ENCODE data around the gene L3MBTL3.
A peak's percentile ranks its signal among the peaks of the same experiment; 100 is the strongest.

Gene L3MBTL3

DNA sequence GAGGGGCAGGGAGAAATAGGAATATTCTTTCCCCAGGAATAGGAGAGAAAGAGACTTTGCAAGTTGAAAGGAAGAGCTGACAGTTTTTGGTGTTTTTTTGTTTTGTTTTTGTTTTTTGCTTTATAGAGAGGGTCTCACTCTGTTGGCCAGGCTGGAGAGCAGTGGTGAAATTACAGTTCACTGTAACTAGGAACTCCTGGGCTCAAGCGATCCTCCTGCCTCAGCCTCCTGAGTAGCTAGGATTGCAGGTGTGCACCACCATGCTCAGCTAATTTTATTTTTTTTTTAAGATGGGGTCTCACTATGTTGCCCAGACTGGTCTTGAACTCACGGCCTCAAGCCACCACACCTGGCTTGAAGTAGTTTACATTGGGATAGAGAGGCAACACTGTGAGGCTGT is 8.0 kb upstream of the L3MBTL3 start:
- DNase-seq (ENCODE audit: low read depth) = no peak
- TF ChIP-seq CTCF (conservative IDR thresholded peaks at IDR 0.05; ENCODE audit: low read depth, low read length) = no peak
- no peak overlapping the region for H3K4me3 ChIP-seq (ENCODE audit: low read length)

DNA sequence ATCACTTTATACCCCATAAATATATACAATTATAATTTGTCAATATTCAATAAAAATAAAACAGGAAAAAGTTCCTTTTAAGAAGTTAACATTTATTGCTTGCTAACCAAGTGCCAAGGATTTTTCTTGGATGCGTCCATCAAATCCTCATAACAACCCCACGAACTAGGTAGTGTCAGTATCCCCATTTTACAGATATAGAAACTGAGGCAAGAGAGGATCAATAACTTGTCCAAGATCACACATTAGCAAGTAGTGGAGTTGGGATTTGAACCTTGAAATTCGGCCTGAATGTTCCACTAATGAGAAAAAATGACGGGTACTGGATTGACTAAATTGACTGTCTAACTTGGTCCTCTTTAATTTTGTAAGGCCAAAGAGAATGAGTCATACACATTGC is 5.7 kb upstream of the L3MBTL3 start:
- no peak overlapping the region for H3K4me3 ChIP-seq (ENCODE audit: low read length)
- no peak for DNase-seq (ENCODE audit: low read depth)
- no peak for TF ChIP-seq CTCF (conservative IDR thresholded peaks at IDR 0.05; ENCODE audit: low read depth, low read length)

- DNase-seq (ENCODE audit: low read depth) = no peak
- no peak for TF ChIP-seq CTCF (conservative IDR thresholded peaks at IDR 0.05; ENCODE audit: low read depth, low read length)
- peak overlapping the region; percentile 90 for H3K4me3 ChIP-seq (ENCODE audit: low read length)
Observed at GRCh38 chr6:130018744-130019325, 454 bp downstream of the L3MBTL3 start.

DNA sequence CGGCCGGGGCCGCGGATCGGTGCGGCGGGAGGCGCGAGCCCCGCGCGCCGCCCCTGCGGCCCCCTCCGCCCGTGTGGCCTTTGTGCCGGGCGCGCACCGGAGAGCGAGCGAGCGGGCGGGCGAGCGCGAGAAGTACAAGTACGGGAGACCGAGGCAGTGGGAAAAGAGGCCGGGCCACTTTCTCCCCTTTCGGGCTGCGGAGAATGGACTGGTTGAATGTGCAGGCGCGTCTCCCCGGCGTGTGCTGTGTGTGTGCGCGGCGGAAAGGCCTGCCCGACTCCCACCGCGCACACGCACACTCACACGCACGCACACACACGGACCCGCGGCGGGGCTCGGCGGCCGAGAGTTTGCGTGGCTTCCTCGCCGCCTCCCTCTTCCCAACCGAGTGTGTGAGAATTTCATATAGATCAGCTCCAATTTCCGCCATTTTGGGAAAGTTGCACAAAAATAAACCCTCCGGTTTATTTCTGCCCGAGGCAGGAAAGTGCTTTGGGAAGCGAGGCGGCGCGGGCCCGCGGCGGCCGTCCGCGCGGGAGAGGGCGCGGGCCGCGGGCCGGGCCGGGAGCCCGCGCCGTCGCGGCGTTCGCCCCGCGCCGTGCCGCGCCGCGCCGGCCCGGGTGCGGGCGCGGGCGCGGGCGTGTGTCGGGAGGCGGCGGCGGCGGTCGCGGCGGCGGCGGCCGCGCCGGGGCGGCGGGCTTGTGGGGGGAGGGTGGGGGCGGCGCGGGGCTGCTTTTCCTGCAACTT is 1.1 kb downstream of the L3MBTL3 start:
- TF ChIP-seq CTCF (conservative IDR thresholded peaks at IDR 0.05; ENCODE audit: low read depth, low read length) = no peak
- peak overlapping the region; percentile 90 for H3K4me3 ChIP-seq (ENCODE audit: low read length)
- no peak for DNase-seq (ENCODE audit: low read depth)

GRCh38 chr6:130020073-130020906 is 1.9 kb downstream of the L3MBTL3 start:
- DNase-seq (ENCODE audit: low read depth) = no peak
- H3K4me3 ChIP-seq (ENCODE audit: low read length) = peak overlapping the region; percentile 75
- no peak for TF ChIP-seq CTCF (conservative IDR thresholded peaks at IDR 0.05; ENCODE audit: low read depth, low read length)

GRCh38 chr6:130020907-130021629 is 2.7 kb downstream of the L3MBTL3 start:
- peak; percentile 86 for TF ChIP-seq CTCF (conservative IDR thresholded peaks at IDR 0.05; ENCODE audit: low read depth, low read length)
- H3K4me3 ChIP-seq (ENCODE audit: low read length) = peak overlapping the region; percentile 75
- peak; percentile 75 for DNase-seq (ENCODE audit: low read depth)
